Neuronal stem cell (in vitro differentiated cells): ENCODE data around the gene ANKS1B.

Experiments
- DNase-seq: peaks from one replicate; pipeline ENCODE4 v3.0.0-alpha.2; 2013; ENCODE audit warnings: low spot score
- H2AFZ ChIP-seq: one replicate; pipeline ENCODE4 v1.6.1; 2013; ENCODE audit warnings: mild to moderate bottlenecking, low read length, inconsistent platforms
- H2AK5ac ChIP-seq: 2 replicates; pipeline ENCODE4 v1.6.1; 2013; ENCODE audit warnings: low read depth, mild to moderate bottlenecking, inconsistent platforms, low read length, moderate library complexity, mixed read lengths
- H2BK120ac ChIP-seq: 2 replicates; pipeline ENCODE4 v1.6.1; 2013; ENCODE audit warnings: low read depth, mild to moderate bottlenecking, inconsistent platforms, low read length, moderate library complexity, mixed read lengths
- H2BK12ac ChIP-seq: one replicate; pipeline ENCODE4 v1.6.1; 2013; ENCODE audit warnings: low read length, inconsistent platforms
- H2BK15ac ChIP-seq: 2 replicates; pipeline ENCODE4 v1.6.1; 2013; ENCODE audit warnings: mild to moderate bottlenecking, low read length, inconsistent platforms, mixed read lengths
- H2BK5ac ChIP-seq: one replicate; pipeline ENCODE4 v1.6.1; 2013; ENCODE audit warnings: inconsistent platforms, mild to moderate bottlenecking, low read length, moderate library complexity
- H3K14ac ChIP-seq: one replicate; pipeline ENCODE4 v1.6.1; 2013; ENCODE audit warnings: low read length, inconsistent platforms
- H3K18ac ChIP-seq: 2 replicates; pipeline ENCODE4 v1.6.1; 2013; ENCODE audit warnings: low read length, inconsistent platforms
- H3K23ac ChIP-seq: 2 replicates; pipeline ENCODE4 v1.6.1; 2013; ENCODE audit warnings: low read depth, mild to moderate bottlenecking, mixed read lengths, low read length, inconsistent platforms; ENCODE audit not compliant: poor library complexity
- H3K27ac ChIP-seq: replicated peaks from 3 replicates; pipeline ENCODE4 v1.5.1; 2013; ENCODE audit warnings: low read length, inconsistent platforms
- H3K27me3 ChIP-seq, 3 experiments: 2 replicates each; pipeline ENCODE4 v1.6.1; 2013; ENCODE audit warnings: low read length in 3 of 3, mild to moderate bottlenecking in 2 of 3, inconsistent platforms in 1 of 3, low read depth in 1 of 3, mixed read lengths in 1 of 3, moderate library complexity in 1 of 3; ENCODE audit not compliant: control insufficient read depth in 3 of 3, insufficient read depth in 3 of 3
- H3K36me3 ChIP-seq, 2 donors: replicated peaks in 1 of 2; 2 replicates each; pipeline ENCODE4 v1.6.1; 2013; ENCODE audit warnings: low read length in 2 of 2; ENCODE audit not compliant: control insufficient read depth in 2 of 2, insufficient read depth in 2 of 2
- H3K4ac ChIP-seq: 2 replicates; pipeline ENCODE4 v1.6.1; 2013; ENCODE audit warnings: inconsistent platforms, mild to moderate bottlenecking, low read length, moderate library complexity
- H3K4me1 ChIP-seq, 2 donors: 1 replicate in 1 of 2; 2 replicates in 1 of 2; pipeline ENCODE4 v1.6.1; 2013; ENCODE audit warnings: low read length in 2 of 2, low read depth in 1 of 2; ENCODE audit not compliant: control insufficient read depth in 2 of 2, insufficient read depth in 1 of 2
- H3K4me2 ChIP-seq: one replicate; pipeline ENCODE4 v1.6.1; 2013; ENCODE audit warnings: mild to moderate bottlenecking, low read length, inconsistent platforms; ENCODE audit not compliant: insufficient read depth, poor library complexity, severe bottlenecking
- H3K4me3 ChIP-seq, 2 donors: 2 replicates each; pipeline ENCODE4 v1.5.1; 2013; ENCODE audit warnings: low read length in 2 of 2, mild to moderate bottlenecking in 2 of 2, inconsistent platforms in 1 of 2, moderate library complexity in 1 of 2
- H3K79me1 ChIP-seq: one replicate; pipeline ENCODE4 v1.6.1; 2013; ENCODE audit warnings: low read depth, mild to moderate bottlenecking, inconsistent platforms, low read length, moderate library complexity
- H3K9ac ChIP-seq: one replicate; pipeline ENCODE4 v1.6.1; 2013; ENCODE audit warnings: mild to moderate bottlenecking, low read depth, low read length, inconsistent platforms; ENCODE audit not compliant: poor library complexity
- H3K9me3 ChIP-seq, 2 donors: replicated peaks in 1 of 2; 2 replicates each; pipeline versions ENCODE3 to v1.6.1; 2013; ENCODE audit warnings: low read length in 2 of 2, mild to moderate bottlenecking in 2 of 2, inconsistent platforms in 1 of 2, low read depth in 1 of 2, mixed read lengths in 1 of 2, moderate library complexity in 1 of 2; ENCODE audit not compliant: control insufficient read depth in 2 of 2, insufficient read depth in 1 of 2
- H4K8ac ChIP-seq: one replicate; pipeline ENCODE4 v1.6.1; 2013; ENCODE audit warnings: low read depth, mild to moderate bottlenecking, inconsistent platforms, low read length, moderate library complexity
- H4K91ac ChIP-seq: one replicate; pipeline ENCODE4 v1.6.1; 2013; ENCODE audit warnings: low read length, low read depth, mild to moderate bottlenecking, inconsistent platforms; ENCODE audit not compliant: poor library complexity
- WGBS, 2 donors: extraction: QIAGEN DNeasy Blood & Tissue Kit; methylation state at CpG; one replicate each; pipeline ENCODE4 v1.1.7; 2013; ENCODE audit warnings: missing lambda C conversion rate in 2 of 2, mixed read lengths in 1 of 2; ENCODE audit not compliant: insufficient read length in 2 of 2, insufficient replicate concordance in 1 of 2; ENCODE audit errors: extremely low coverage in 2 of 2; 5-methylcytosine and 5-hydroxymethylcytosine counted together

Gene ANKS1B

GRCh38 chr12:98736352-98737321 is 1248.1 kb downstream of the ANKS1B start:
- no peak overlapping the region for H3K14ac ChIP-seq
- H3K18ac ChIP-seq, result no peak overlapping the region
- no peak overlapping the region for H3K4me3 ChIP-seq

GRCh38 chr12:98735821-98736220 is 1248.9 kb downstream of the ANKS1B start:
- Histone ChIP-seq H3K27me3 (no peaks in the 10 kb centered on the region), H2AFZ (no peak overlapping the region), H2BK5ac (no peak overlapping the region), H2AK5ac (no peak overlapping the region), H3K4me1 (peaks cover 0 to 10% of the 10 kb centered on the region in 2 donors), H3K14ac (no peak overlapping the region), H3K4ac (no peak overlapping the region), H3K4me3 (no peak overlapping the region), H2BK15ac (no peak overlapping the region), H4K91ac (no peak overlapping the region), H3K9me3 (no peaks in the 10 kb centered on the region), H2BK120ac (no peak overlapping the region), H3K79me1 (no peaks in the 10 kb centered on the region), H2BK12ac (no peak overlapping the region), H3K9ac (no peak overlapping the region), H3K4me2 (no peak overlapping the region), H3K36me3 (peaks cover 2 to 57% of the 10 kb centered on the region in 2 donors), H3K18ac (no peak overlapping the region), H3K27ac (peak overlapping the region; percentile 58), H4K8ac (no peak overlapping the region), H3K23ac (no peak overlapping the region)
- no CpG with 5 or more reads among the region's 6 CpGs for WGBS, 2 donors
- no peak for DNase-seq

More at GRCh38 chr12:98736352-98737321, 1248.1 kb downstream of the ANKS1B start:
- DNase-seq, result no peak
- Histone ChIP-seq H4K8ac (no peak overlapping the region), H4K91ac (no peak overlapping the region), H3K27me3 (no peaks in the 10 kb centered on the region), H3K23ac (no peak overlapping the region), H3K4me1 (peaks cover 6 to 10% of the 10 kb centered on the region in 2 donors), H2BK15ac (no peak overlapping the region), H3K79me1 (no peaks in the 10 kb centered on the region), H2AK5ac (no peak overlapping the region), H3K4me2 (no peak overlapping the region), H3K9ac (no peak overlapping the region), H3K27ac (peak overlapping the region; percentile 58), H2BK5ac (no peak overlapping the region), H3K4ac (no peak overlapping the region), H3K9me3 (no peaks in the 10 kb centered on the region), H2BK120ac (no peak overlapping the region), H3K36me3 (peaks cover 0 to 49% of the 10 kb centered on the region in 2 donors), H2BK12ac (no peak overlapping the region), H2AFZ (no peak overlapping the region)
- WGBS, 2 donors, result no CpG with 5 or more reads among the region's 10 CpGs

GRCh38 chr12:98733667-98734350 is 1250.9 kb downstream of the ANKS1B start:
- no peak overlapping the region for H3K4me3 ChIP-seq
- no peak overlapping the region for H3K27ac ChIP-seq
- H4K91ac ChIP-seq, result no peak overlapping the region
- H3K18ac ChIP-seq, result no peak overlapping the region
- no peak overlapping the region for H3K4ac ChIP-seq
- H3K4me2 ChIP-seq, result no peak overlapping the region
- no peak overlapping the region for H2BK12ac ChIP-seq
- no peaks in the 10 kb centered on the region for H3K27me3 ChIP-seq
- no peak overlapping the region for H2AFZ ChIP-seq
- no peaks in the 10 kb centered on the region for H3K79me1 ChIP-seq
- H3K4me1 ChIP-seq, result peaks cover 0 to 10% of the 10 kb centered on the region in 2 donors
- H3K14ac ChIP-seq, result no peak overlapping the region
- no peak overlapping the region for H2BK15ac ChIP-seq
- no peak overlapping the region for H3K23ac ChIP-seq
- DNase-seq, result no peak
- H3K9me3 ChIP-seq, result no peaks in the 10 kb centered on the region
- H2BK5ac ChIP-seq, result no peak overlapping the region
- peaks cover 6 to 77% of the 10 kb centered on the region in 2 donors for H3K36me3 ChIP-seq
- H4K8ac ChIP-seq, result no peak overlapping the region
- H2AK5ac ChIP-seq, result no peak overlapping the region
- H2BK120ac ChIP-seq, result no peak overlapping the region
- no peak overlapping the region for H3K9ac ChIP-seq

- H4K8ac ChIP-seq, result no peak overlapping the region
- no peaks in the 10 kb centered on the region for H3K27me3 ChIP-seq
- H2AFZ ChIP-seq, result no peak overlapping the region
- H3K23ac ChIP-seq, result no peak overlapping the region
- H3K4me1 ChIP-seq, result peaks cover 2 to 9% of the 10 kb centered on the region in 2 donors
- no peak overlapping the region for H3K4me2 ChIP-seq
- H3K4ac ChIP-seq, result no peak overlapping the region
- no peak overlapping the region for H3K18ac ChIP-seq
- peaks cover 8 to 91% of the 10 kb centered on the region in 2 donors for H3K36me3 ChIP-seq
- H2BK5ac ChIP-seq, result no peak overlapping the region
- no peak overlapping the region for H2AK5ac ChIP-seq
- no peak overlapping the region for H3K9ac ChIP-seq
- H3K14ac ChIP-seq, result no peak overlapping the region
- H3K27ac ChIP-seq, result no peak overlapping the region
- DNase-seq, result no peak
- H3K4me3 ChIP-seq, result no peak overlapping the region
- no peak overlapping the region for H2BK120ac ChIP-seq
- no peak overlapping the region for H4K91ac ChIP-seq
- no peak overlapping the region for H2BK12ac ChIP-seq
- no peak overlapping the region for H2BK15ac ChIP-seq
- no peaks in the 10 kb centered on the region for H3K79me1 ChIP-seq
- H3K9me3 ChIP-seq, result no peaks in the 10 kb centered on the region
These were observed 1254.3 kb downstream of the ANKS1B start for GRCh38 chr12:98730412-98730811.
